B cell (primary cell): ENCODE measurements around the gene EFHD2. TPM values are rescaled to one million over a fixed set of nuclear protein-coding genes. Genes with fewer than 3 reads are reported as not detected.
"Not testable (repeated sequence)": the region's sequence is repeated elsewhere in the genome, so short reads cannot be mapped to it uniquely, and the experiment has no call there.

Experiments
- ATAC-seq: fragments of 200-7000 bp; cut with Tn5 transposase; one replicate; pipeline ENCODE4 v1.10.0; 2021; ENCODE audit warnings: low read depth, mild to moderate bottlenecking, moderate number of reproducible peaks, moderate library complexity
- CTCF ChIA-PET: fragments of 350-600 bp; sonication (Branson Sonifier 250); formaldehyde crosslinking; loops from one replicate; lab custom pipeline; 2021; ENCODE audit warnings: antibody characterized with exemption, inconsistent platforms; lab: Charles Lee
- POLR2A ChIA-PET: fragments of 350-600 bp; sonication (Branson Sonifier 250); formaldehyde crosslinking; loops from one replicate; lab custom pipeline; 2021; ENCODE audit warnings: antibody characterized with exemption; lab: Charles Lee
- DNase-seq: peaks from one replicate; pipeline ENCODE4 v3.0.0; 2013
- H2AFZ ChIP-seq: 2 replicates; pipeline ENCODE4 v1.6.1; 2012; ENCODE audit warnings: mild to moderate bottlenecking, low read depth, low read length; ENCODE audit not compliant: insufficient read depth, poor library complexity, severe bottlenecking
- H3K27ac ChIP-seq, 2 donors: 1 replicate in 1 of 2; 2 replicates in 1 of 2; pipeline ENCODE4 v1.5.1; 2012 to 2013; ENCODE audit warnings: low read length in 2 of 2, mild to moderate bottlenecking in 2 of 2, moderate library complexity in 1 of 2
- H3K27me3 ChIP-seq, 4 experiments: fragments of 200-600 bp in 1 of 4; sonication (generic) in 1 of 4; replicated peaks in 1 of 4; 1 replicate in 2 of 4; 2 replicates in 2 of 4; pipeline versions ENCODE4 v1.6.1 to v1.7.0; 2013 to 2016; ENCODE audit warnings: low read length in 3 of 4, mild to moderate bottlenecking in 2 of 4, mixed read lengths in 1 of 4, moderate library complexity in 1 of 4; ENCODE audit not compliant: insufficient read depth in 4 of 4, control insufficient read depth in 3 of 4; ENCODE audit errors: control extremely low read depth in 1 of 4
- H3K36me3 ChIP-seq, 2 experiments: replicated peaks in 1 of 2; 1 replicate in 1 of 2; 2 replicates in 1 of 2; pipeline versions ENCODE4 v1.6.1 to v1.7.1; 2013; ENCODE audit warnings: low read length in 1 of 2; ENCODE audit not compliant: insufficient read depth in 2 of 2, control insufficient read depth in 1 of 2; ENCODE audit errors: control extremely low read depth in 1 of 2, extremely low read depth in 1 of 2
- H3K4me1 ChIP-seq, 2 donors: fragments of 200-600 bp in 1 of 2; sonication (generic) in 1 of 2; 1 replicate in 1 of 2; 2 replicates in 1 of 2; pipeline versions ENCODE4 v1.5.1 to v1.6.1; 2013 to 2017; ENCODE audit warnings: low read length in 2 of 2; ENCODE audit not compliant: control insufficient read depth in 2 of 2, insufficient read depth in 2 of 2
- H3K4me2 ChIP-seq: replicated peaks from 2 replicates; pipeline ENCODE3; 2012; ENCODE audit warnings: mild to moderate bottlenecking, low read depth, low read length; ENCODE audit not compliant: poor library complexity, severe bottlenecking
- H3K4me3 ChIP-seq, 5 experiments: fragments of 200-600 bp in 1 of 5; sonication (generic) in 1 of 5; 1 replicate in 3 of 5; 2 replicates in 2 of 5; pipeline versions ENCODE4 v1.5.1 to v1.7.0; 2011 to 2016; ENCODE audit warnings: low read length in 4 of 5, mild to moderate bottlenecking in 4 of 5, low read depth in 2 of 5, control low read depth in 1 of 5, moderate library complexity in 1 of 5; ENCODE audit not compliant: insufficient read depth in 1 of 5; ENCODE audit errors: control extremely low read depth in 1 of 5, extremely low read depth in 1 of 5
- H3K79me2 ChIP-seq: fragments of 200-600 bp; sonication (generic); one replicate; pipeline ENCODE4 v1.6.0; 2016; ENCODE audit warnings: low read length; ENCODE audit not compliant: control insufficient read depth, insufficient read depth
- H3K9ac ChIP-seq: fragments of 200-600 bp; sonication (generic); 2 replicates; pipeline ENCODE4 v1.6.1; 2017; ENCODE audit warnings: mild to moderate bottlenecking, low read length, moderate library complexity
- H3K9me3 ChIP-seq, 3 donors: one replicate each; pipeline versions ENCODE4 v1.6.1 to v1.7.1; 2013; ENCODE audit warnings: low read length in 2 of 3; ENCODE audit not compliant: control insufficient read depth in 2 of 3, insufficient read depth in 1 of 3; ENCODE audit errors: control extremely low read depth in 1 of 3
- H4K20me1 ChIP-seq: 2 replicates; pipeline ENCODE4 v1.6.0; 2012; ENCODE audit warnings: mild to moderate bottlenecking, low read length; ENCODE audit not compliant: insufficient read depth, control insufficient read depth, poor library complexity, severe bottlenecking
- H3K27ac Mint-ChIP-seq: one replicate; pipeline ENCODE4 v1.8.0; 2021; ENCODE audit warnings: mixed read lengths
- H3K27me3 Mint-ChIP-seq: one replicate; pipeline ENCODE4 v1.8.0; 2021; ENCODE audit warnings: mixed read lengths
- H3K4me1 Mint-ChIP-seq: one replicate; pipeline ENCODE4 v1.8.0; 2021; ENCODE audit warnings: mixed read lengths
- H3K4me3 Mint-ChIP-seq: one replicate; pipeline ENCODE4 v1.8.0; 2021; ENCODE audit warnings: mixed read lengths
- H3K9me3 Mint-ChIP-seq: one replicate; pipeline ENCODE4 v1.8.0; 2022; ENCODE audit warnings: mixed read lengths; ENCODE audit not compliant: insufficient read depth
- WGBS: methylation state at CpG from one replicate; pipeline ENCODE4 v1.1.5; 2013; ENCODE audit warnings: missing lambda C conversion rate; ENCODE audit not compliant: insufficient coverage; 5-methylcytosine and 5-hydroxymethylcytosine counted together
- intact Hi-C: fragments of 100-400 bp; cut with micrococcal nuclease; formaldehyde crosslinking; loops from one replicate; pipeline ENCODE4 v1.10.0; 2022
- polyA plus RNA-seq: library from polyadenylated mRNA; depleted of rRNA; stranded (reverse); fragments of >200 nt; gene quantifications from 2 replicates; pipeline ENCODE4 v1.2.3, GENCODE V29; 2012
- total RNA-seq, 2 donors: library from RNA; stranded (reverse); fragments of 120-200 nt in 1 of 2; gene quantifications; 1 replicate in 1 of 2; 2 replicates in 1 of 2; pipeline versions ENCODE4 v1.2.3 to v1.2.4, GENCODE V29; 2013 to 2022

The EFHD2 gene
- total and polyA plus RNA-seq, 2 donors (not counting 1 experiment from before 2014, with no cell fraction given) = 39.3 to 67.2 TPM

DNA sequence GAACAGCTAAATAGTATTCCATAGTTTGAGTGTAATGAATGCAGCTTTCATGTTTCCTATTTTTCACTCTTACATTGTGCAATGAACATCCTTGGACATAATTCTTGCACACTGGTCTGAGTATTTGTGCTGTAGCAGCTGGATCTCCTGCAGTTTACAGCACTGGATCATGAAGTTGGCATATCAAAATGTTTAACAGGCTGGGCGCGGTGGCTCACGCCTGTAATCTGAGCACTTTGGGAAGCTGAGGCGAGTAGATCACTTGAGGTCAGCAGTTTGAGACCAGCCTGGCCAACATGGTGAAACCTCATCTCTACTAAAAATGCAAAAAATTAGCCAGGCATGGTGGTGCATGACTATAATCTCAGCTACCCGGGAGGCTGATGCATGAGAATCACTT is 61.4 kb downstream of the EFHD2 start:
- H3K9ac ChIP-seq, H3K27ac ChIP-seq, H3K9me3 Mint-ChIP-seq, intact Hi-C loops, H3K27me3 Mint-ChIP-seq, H3K27me3 ChIP-seq, DNase-seq, POLR2A ChIA-PET, H3K36me3 ChIP-seq, H3K4me3 ChIP-seq, H2AFZ ChIP-seq, H3K79me2 ChIP-seq, H3K4me1 ChIP-seq, H4K20me1 ChIP-seq, H3K27ac Mint-ChIP-seq, H3K9me3 ChIP-seq, ATAC-seq, H3K4me1 Mint-ChIP-seq, H3K4me3 Mint-ChIP-seq, H3K4me2 ChIP-seq: not testable (repeated sequence)
- CTCF ChIA-PET = interaction anchor here (0.7 kb wide), 1 partner anchor 873 kb away, joined by 3 read pairs; no protein-coding TSS in a partner anchor
- WGBS = 92% methylated on average over 5 of the region's 5 CpGs

DNA sequence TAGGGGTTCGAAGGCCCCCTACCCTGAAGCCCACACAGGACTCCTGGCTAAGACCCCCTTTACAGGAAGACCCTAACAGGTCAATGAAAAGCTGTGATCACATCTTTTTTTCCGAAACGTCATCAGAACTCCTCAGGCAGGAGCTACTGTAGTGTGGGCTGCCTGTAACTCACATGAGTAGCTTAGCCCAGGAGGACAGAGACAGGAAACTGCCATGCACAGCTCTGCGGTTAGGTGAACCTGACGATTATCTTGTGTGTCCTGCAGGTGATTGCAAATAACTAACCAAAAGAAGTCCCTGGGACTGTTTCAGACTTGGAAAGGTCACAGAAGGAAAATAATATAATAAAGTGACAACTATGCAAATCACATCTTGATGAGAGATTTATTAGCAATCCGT is 62.0 kb downstream of the EFHD2 start:
- DNase-seq, H4K20me1 ChIP-seq, H3K4me3 ChIP-seq, H3K9me3 Mint-ChIP-seq, CTCF ChIA-PET, H3K79me2 ChIP-seq, H3K4me3 Mint-ChIP-seq, ATAC-seq, intact Hi-C loops, H3K27ac Mint-ChIP-seq, H3K4me1 Mint-ChIP-seq, H3K27me3 Mint-ChIP-seq, POLR2A ChIA-PET, H3K4me2 ChIP-seq, H2AFZ ChIP-seq, H3K36me3 ChIP-seq, H3K27ac ChIP-seq, H3K9me3 ChIP-seq, H3K4me1 ChIP-seq, H3K9ac ChIP-seq, H3K27me3 ChIP-seq: not testable (repeated sequence)
- WGBS = 87% methylated on average over 3 of the region's 6 CpGs
